GM12878 (cell line): ENCODE results near the gene CNTNAP2. TPM values are rescaled to one million over a fixed set of nuclear protein-coding genes. Genes with fewer than 3 reads are reported as not detected.

ENCODE experiments used
- ATAC-seq: fragments of 200-7000 bp; cut with Tn5 transposase; 3 replicates; pipeline ENCODE4 v1.9.1; 2020; ENCODE audit warnings: mild to moderate bottlenecking, moderate library complexity
- BruUV-seq: library from RNA; stranded (reverse); fragments of 400-500 nt; replicated peaks from 2 replicates; lab custom pipeline; 2021; lab: Mats Ljungman, UMichigan
- CTCF ChIA-PET: fragments of 300-600 bp; sonication (Branson Sonifier 250); formaldehyde crosslinking; extraction: SDS; loops from one replicate; lab custom pipeline; 2021; ENCODE audit warnings: inconsistent platforms; lab: Yijun Ruan, JAX
- POLR2A ChIA-PET: fragments of 350-600 bp; formaldehyde crosslinking; extraction: SDS; loops from one replicate; lab custom pipeline; 2021; ENCODE audit warnings: inconsistent platforms; lab: Charles Lee
- RAD21 ChIA-PET: fragments of 300-600 bp; sonication (Branson Sonifier 250); formaldehyde crosslinking; loops from one replicate; lab custom pipeline; 2023; ENCODE audit warnings: antibody characterized with exemption; ENCODE audit not compliant: unreplicated experiment; lab: Charles Lee
- SMC1A ChIA-PET: fragments of 300-600 bp; sonication (Branson Sonifier 250); formaldehyde crosslinking; loops from one replicate; lab custom pipeline; 2023; ENCODE audit not compliant: unreplicated experiment, uncharacterized antibody; lab: Charles Lee
- DNase-seq: peaks from one replicate; pipeline ENCODE4 v3.0.0-alpha.2; 2011; ENCODE audit warnings: low read depth, low spot score
- FAIRE-seq: peaks from 3 replicates; lab custom pipeline; 2011; peaks lifted over from hg19 to GRCh38; lab: Jason Lieb, UNC
- H2AFZ ChIP-seq: 2 replicates; pipeline ENCODE4 v1.6.0; 2011; ENCODE audit warnings: low read depth, low read length, control low read depth; ENCODE audit not compliant: control insufficient read depth
- H3K27ac ChIP-seq: 2 replicates; pipeline ENCODE4 v1.5.1; 2011; ENCODE audit warnings: control low read depth; ENCODE audit not compliant: control insufficient read depth, insufficient read depth
- H3K27me3 ChIP-seq, 2 experiments: replicated peaks in 1 of 2; 2 replicates each; pipeline versions ENCODE4 v1.6.0 to v1.6.1; 2011; ENCODE audit warnings: low read length in 1 of 2; ENCODE audit not compliant: control insufficient read depth in 2 of 2, insufficient read depth in 2 of 2
- H3K36me3 ChIP-seq, 2 experiments: 2 replicates each; pipeline ENCODE4 v1.5.1; 2011; ENCODE audit warnings: low read length in 1 of 2; ENCODE audit not compliant: control insufficient read depth in 2 of 2, insufficient read depth in 2 of 2
- H3K4me1 ChIP-seq: 2 replicates; pipeline ENCODE4 v1.6.1; 2011; ENCODE audit warnings: mild to moderate bottlenecking, low read length, moderate library complexity, mixed read lengths; ENCODE audit not compliant: control insufficient read depth, insufficient read depth
- H3K4me2 ChIP-seq: 2 replicates; pipeline ENCODE4 v1.6.0; 2011; ENCODE audit warnings: control low read depth; ENCODE audit not compliant: control insufficient read depth, insufficient read depth
- H3K4me3 ChIP-seq: fragments of 200-600 bp; sonication (generic); 2 replicates; pipeline ENCODE4 v1.5.1; 2016
- H3K79me2 ChIP-seq: 2 replicates; pipeline ENCODE4 v1.6.0; 2011; ENCODE audit warnings: low read length; ENCODE audit not compliant: control insufficient read depth, insufficient read depth
- H3K9ac ChIP-seq: 2 replicates; pipeline ENCODE4 v1.8.0; 2011; ENCODE audit warnings: low read length, control low read depth, mixed read lengths; ENCODE audit not compliant: control insufficient read depth, insufficient read depth
- H3K9me3 ChIP-seq: replicated peaks from 3 replicates; pipeline ENCODE4 v1.5.1; 2011; ENCODE audit warnings: mild to moderate bottlenecking, low read length; ENCODE audit not compliant: control insufficient read depth, insufficient read depth
- H4K20me1 ChIP-seq: 2 replicates; pipeline ENCODE4 v1.6.0; 2011; ENCODE audit not compliant: control insufficient read depth, insufficient read depth
- CBFB ChIP-seq: IDR thresholded peaks from 2 replicates; pipeline ENCODE4 v1.6.1; 2016; ENCODE audit warnings: antibody characterized with exemption, low read depth
- HCFC1 ChIP-seq: fragments of 150-350 bp; IDR thresholded peaks from 2 replicates; pipeline ENCODE4 v1.6.1; 2014; ENCODE audit warnings: low read length
- NFYA ChIP-seq: IDR thresholded peaks from 2 replicates; pipeline ENCODE4 v1.6.1; 2011; ENCODE audit warnings: low read depth, mild to moderate bottlenecking, low read length, improper control_type of control experiment, borderline replicate concordance
- NFYB ChIP-seq: IDR thresholded peaks from 2 replicates; pipeline ENCODE4 v1.6.1; 2011; ENCODE audit warnings: low read depth, mild to moderate bottlenecking, low read length, improper control_type of control experiment, moderate library complexity; ENCODE audit not compliant: insufficient read depth
- SMAD1 ChIP-seq: fragments of 450-650 bp; IDR thresholded peaks from 2 replicates; pipeline ENCODE4 v1.6.1; 2018; ENCODE audit warnings: mild to moderate bottlenecking, low read depth; ENCODE audit not compliant: partially characterized antibody
- SREBF1 ChIP-seq: IDR thresholded peaks from 2 replicates; pipeline ENCODE4 v1.6.1; 2012; ENCODE audit warnings: mild to moderate bottlenecking, low read length
- TARDBP ChIP-seq: IDR thresholded peaks from 2 replicates; pipeline ENCODE4 v1.6.1; 2016; ENCODE audit warnings: borderline replicate concordance
- WRNIP1 ChIP-seq: IDR thresholded peaks from 2 replicates; pipeline ENCODE4 v1.6.1; 2011; ENCODE audit warnings: low read depth, low read length, improper control_type of control experiment, borderline replicate concordance
- WGBS: methylation state at CpG from one replicate; pipeline ENCODE4 v1.1.6; 2016; ENCODE audit warnings: low lambda C conversion rate; ENCODE audit not compliant: insufficient replicate concordance, insufficient coverage; ENCODE audit errors: missing lambda C conversion rate; 5-methylcytosine and 5-hydroxymethylcytosine counted together
- in situ Hi-C: fragments of 300-500 bp; cut with MboI; formaldehyde crosslinking; loops from 9 replicates; pipeline ENCODE4 v1.14.3; 2018; ENCODE audit warnings: mixed read lengths
- intact Hi-C: fragments of 100-400 bp; cut with micrococcal nuclease; formaldehyde crosslinking; loops from one replicate; pipeline ENCODE4 v1.14.2; 2022; ENCODE audit not compliant: unreplicated experiment
- polyA plus RNA-seq, 11 experiments: library from polyadenylated mRNA; depleted of rRNA in 4 of 11; unstranded in 6 of 11; stranded (reverse) in 5 of 11; fragments of >200 nt; fragmentation: Nextera tagmentation in 4 of 11; fragmentation: Illumina TruSeq in 1 of 11; extraction: Ambion mirVana in 4 of 11; extraction: Trizol in 1 of 11; gene quantifications; 1 replicate in 1 of 11; 2 replicates in 10 of 11; pipeline versions ENCODE4 v1.2.1 to v1.2.3, GENCODE V29; 2011 to 2016; ENCODE audit warnings: inconsistent platforms in 2 of 11, missing spikeins in 2 of 11, low read depth in 1 of 11
- total RNA-seq, 4 experiments: library from RNA; depleted of rRNA in 3 of 4; stranded (reverse); fragments of >200 nt in 3 of 4; fragmentation: Illumina TruSeq in 1 of 4; extraction: Trizol in 1 of 4; gene quantifications; 2 replicates each; pipeline versions ENCODE4 v1.2.1 to v1.2.3, GENCODE V29; 2013 to 2021
- TF ChIP-seq, protein P1 (sequence below): fragments of 450-650 bp; IDR thresholded peaks from 2 replicates; pipeline ENCODE4 v1.6.1; 2017; ENCODE audit warnings: mild to moderate bottlenecking, moderate library complexity

CNTNAP2 gene
- total and polyA plus RNA-seq, 10 of the 15 experiments (the other 5 are each of a cell fraction or from before 2014, with no cell fraction given): 0.03 to 0.08 (median 0.03) TPM; not detected in 7

DNA sequence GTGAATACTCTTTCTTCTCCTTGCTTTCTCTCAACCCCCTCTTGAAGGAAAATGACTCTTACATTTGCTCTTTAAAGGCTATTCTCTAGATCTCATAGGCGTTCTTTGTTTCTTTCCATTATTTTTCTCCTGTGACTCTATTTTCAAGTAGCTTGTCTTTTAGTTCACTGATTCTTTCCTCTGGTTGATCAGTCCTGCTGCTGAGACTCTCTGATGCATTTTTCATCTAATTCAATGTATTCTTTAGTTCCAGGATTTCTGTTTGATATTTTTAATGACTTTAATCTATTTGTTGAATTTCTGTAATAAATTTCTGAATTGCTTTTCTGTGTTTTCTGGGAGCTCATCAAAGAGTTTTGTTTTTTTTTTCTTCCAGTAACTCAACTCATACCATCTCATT, 397.7 kb downstream of the CNTNAP2 start:
- no peaks in the 10 kb centered on the region for H3K27me3 ChIP-seq

DNA sequence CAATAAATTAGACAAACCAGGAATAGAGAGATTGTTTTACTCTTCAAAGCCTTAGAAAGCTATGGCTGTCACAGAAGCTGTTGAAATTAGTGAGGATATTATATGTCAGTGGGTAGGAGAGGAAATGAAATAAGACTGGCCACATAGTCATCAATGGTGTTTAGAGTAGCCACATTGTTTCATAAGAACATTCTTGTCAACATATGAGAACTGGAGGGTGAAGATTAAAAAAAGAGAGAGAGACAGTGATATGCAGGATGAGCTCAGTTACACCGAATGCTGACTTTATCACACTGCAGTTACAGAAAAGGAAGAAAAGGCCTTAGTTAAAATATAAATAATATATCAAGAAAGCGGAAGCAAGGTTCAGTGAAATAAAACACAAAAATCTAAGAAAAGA, 412.0 kb downstream of the CNTNAP2 start:
- H3K27me3 ChIP-seq: no peaks in the 10 kb centered on the region
- no peak overlapping the region for H3K27ac ChIP-seq
- DNase-seq (no peak), ATAC-seq (no peak), FAIRE-seq (no peak)
- no peak overlapping the region for H3K9ac ChIP-seq
- H2AFZ ChIP-seq: no peak overlapping the region
- H3K4me3 ChIP-seq: no peak overlapping the region
- in situ Hi-C loops: no loop called here
- no peaks in the 10 kb centered on the region for H3K4me1 ChIP-seq
- no TSS peak for BruUV-seq
- H3K9me3 ChIP-seq: no peaks in the 10 kb centered on the region; the same call in 2 of the 3 replicates
- ChIA-PET RAD21 (no interaction called here), POLR2A (no interaction called here), SMC1A (interaction anchor here (0.6 kb wide), 1 partner anchor 262 kb away, joined by 3 read pairs; no protein-coding TSS in a partner anchor), CTCF (no interaction called here)
- H3K79me2 ChIP-seq: no peaks in the 10 kb centered on the region
- TF ChIP-seq, protein P1, sequence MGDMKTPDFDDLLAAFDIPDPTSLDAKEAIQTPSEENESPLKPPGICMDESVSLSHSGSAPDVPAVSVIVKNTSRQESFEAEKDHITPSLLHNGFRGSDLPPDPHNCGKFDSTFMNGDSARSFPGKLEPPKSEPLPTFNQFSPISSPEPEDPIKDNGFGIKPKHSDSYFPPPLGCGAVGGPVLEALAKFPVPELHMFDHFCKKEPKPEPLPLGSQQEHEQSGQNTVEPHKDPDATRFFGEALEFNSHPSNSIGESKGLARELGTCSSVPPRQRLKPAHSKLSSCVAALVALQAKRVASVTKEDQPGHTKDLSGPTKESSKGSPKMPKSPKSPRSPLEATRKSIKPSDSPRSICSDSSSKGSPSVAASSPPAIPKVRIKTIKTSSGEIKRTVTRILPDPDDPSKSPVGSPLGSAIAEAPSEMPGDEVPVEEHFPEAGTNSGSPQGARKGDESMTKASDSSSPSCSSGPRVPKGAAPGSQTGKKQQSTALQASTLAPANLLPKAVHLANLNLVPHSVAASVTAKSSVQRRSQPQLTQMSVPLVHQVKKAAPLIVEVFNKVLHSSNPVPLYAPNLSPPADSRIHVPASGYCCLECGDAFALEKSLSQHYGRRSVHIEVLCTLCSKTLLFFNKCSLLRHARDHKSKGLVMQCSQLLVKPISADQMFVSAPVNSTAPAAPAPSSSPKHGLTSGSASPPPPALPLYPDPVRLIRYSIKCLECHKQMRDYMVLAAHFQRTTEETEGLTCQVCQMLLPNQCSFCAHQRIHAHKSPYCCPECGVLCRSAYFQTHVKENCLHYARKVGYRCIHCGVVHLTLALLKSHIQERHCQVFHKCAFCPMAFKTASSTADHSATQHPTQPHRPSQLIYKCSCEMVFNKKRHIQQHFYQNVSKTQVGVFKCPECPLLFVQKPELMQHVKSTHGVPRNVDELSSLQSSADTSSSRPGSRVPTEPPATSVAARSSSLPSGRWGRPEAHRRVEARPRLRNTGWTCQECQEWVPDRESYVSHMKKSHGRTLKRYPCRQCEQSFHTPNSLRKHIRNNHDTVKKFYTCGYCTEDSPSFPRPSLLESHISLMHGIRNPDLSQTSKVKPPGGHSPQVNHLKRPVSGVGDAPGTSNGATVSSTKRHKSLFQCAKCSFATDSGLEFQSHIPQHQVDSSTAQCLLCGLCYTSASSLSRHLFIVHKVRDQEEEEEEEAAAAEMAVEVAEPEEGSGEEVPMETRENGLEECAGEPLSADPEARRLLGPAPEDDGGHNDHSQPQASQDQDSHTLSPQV: no peak
- no peak overlapping the region for H3K4me2 ChIP-seq
- 0% methylated on average over 2 of the region's 2 CpGs for WGBS
- H3K36me3 ChIP-seq: no peaks in the 10 kb centered on the region
- H4K20me1 ChIP-seq: no peaks in the 10 kb centered on the region
- intact Hi-C loops: no loop called here

More for the DNA sequence above, 397.7 kb downstream of the CNTNAP2 start:
- Histone ChIP-seq H3K9me3 (no peaks in the 10 kb centered on the region; the same call in 2 of the 3 replicates), H3K36me3 (no peaks in the 10 kb centered on the region), H3K4me3 (no peak overlapping the region), H4K20me1 (no peaks in the 10 kb centered on the region), H3K4me1 (no peaks in the 10 kb centered on the region), H3K27ac (no peak overlapping the region), H3K9ac (no peak overlapping the region), H2AFZ (no peak overlapping the region), H3K79me2 (no peaks in the 10 kb centered on the region), H3K4me2 (no peak overlapping the region)
- RAD21 ChIA-PET: no interaction called here
- TF ChIP-seq SMAD1 (no peak), CBFB (no peak), NFYA (no peak), HCFC1 (no peak), SREBF1 (no peak), WRNIP1 (no peak), NFYB (no peak), TARDBP (no peak)
- SMC1A ChIA-PET: no interaction called here
- in situ Hi-C loops: no loop called here
- BruUV-seq: no TSS peak
- FAIRE-seq (no peak), DNase-seq (no peak), ATAC-seq (no peak)
- WGBS: 0% methylated on average over 1 of the region's 1 CpG
- POLR2A ChIA-PET: no interaction called here
- CTCF ChIA-PET: interaction anchor here (0.7 kb wide), 1 partner anchor 733 kb away, joined by 4 read pairs; no protein-coding TSS in a partner anchor
- intact Hi-C loops: no loop called here
